GM19239 (cell line): ENCODE results near the gene RPS14.
"Not testable (repeated sequence)": the region's sequence is repeated elsewhere in the genome, so short reads cannot be mapped to it uniquely, and the experiment has no call there.

Experiments used
- DNase-seq: peaks from one replicate; pipeline ENCODE4 v3.0.0; 2011; ENCODE audit warnings: low spot score; ENCODE audit not compliant: insufficient read length
- FAIRE-seq: peaks from 2 replicates; lab custom pipeline; 2011; peaks lifted over from hg19 to GRCh38; lab: Jason Lieb, UNC

RPS14 gene

GRCh38 chr5:150481972-150482406, 32.5 kb upstream of the RPS14 start:
- DNase-seq (no peak), FAIRE-seq (no peak)

- DNase-seq (no peak), FAIRE-seq (no peak)
These were observed 32.1 kb upstream of the RPS14 start for GRCh38 chr5:150481708-150481965.

- no peak for DNase-seq
- no peak for FAIRE-seq
These were observed 29.9 kb upstream of the RPS14 start for GRCh38 chr5:150479416-150479815.

- FAIRE-seq, DNase-seq: not testable (repeated sequence)
These were observed 27.0 kb upstream of the RPS14 start for GRCh38 chr5:150476568-150476967.

- DNase-seq (no peak), FAIRE-seq (no peak)
These were observed 24.3 kb upstream of the RPS14 start for GRCh38 chr5:150473673-150474358.

- no peak for FAIRE-seq
- no peak for DNase-seq
These were observed 20.4 kb upstream of the RPS14 start for GRCh38 chr5:150469718-150470469.

GRCh38 chr5:150468206-150468605, 18.7 kb upstream of the RPS14 start:
- DNase-seq (no peak), FAIRE-seq (no peak)

- no peak for FAIRE-seq
- no peak for DNase-seq
These were observed 16.4 kb upstream of the RPS14 start for GRCh38 chr5:150465927-150466326.

GRCh38 chr5:150464554-150465012, 15.0 kb upstream of the RPS14 start:
- no peak for DNase-seq
- no peak for FAIRE-seq

GRCh38 chr5:150461231-150461630, 11.7 kb upstream of the RPS14 start:
- FAIRE-seq = peak; percentile 73
- peak; percentile 75 for DNase-seq

GRCh38 chr5:150460781-150461180, 11.2 kb upstream of the RPS14 start:
- DNase-seq (no peak), FAIRE-seq (no peak)

- peak; percentile 61 for DNase-seq
- FAIRE-seq = peak; percentile 77
These were observed 9.4 kb upstream of the RPS14 start for GRCh38 chr5:150458802-150459557.

- no peak for DNase-seq
- FAIRE-seq = no peak
These were observed 8.2 kb upstream of the RPS14 start for GRCh38 chr5:150457562-150458240.

- FAIRE-seq (no peak), DNase-seq (no peak)
These were observed 7.6 kb upstream of the RPS14 start for GRCh38 chr5:150457121-150457520.

GRCh38 chr5:150454492-150455229, 5.1 kb upstream of the RPS14 start:
- no peak for DNase-seq
- FAIRE-seq = no peak

GRCh38 chr5:150454027-150454426, 4.5 kb upstream of the RPS14 start:
- FAIRE-seq, DNase-seq: not testable (repeated sequence)

GRCh38 chr5:150452914-150453313, 3.4 kb upstream of the RPS14 start:
- no peak for FAIRE-seq

GRCh38 chr5:150451594-150451993, 2.1 kb upstream of the RPS14 start:
- FAIRE-seq = no peak
- DNase-seq = no peak

More at GRCh38 chr5:150452914-150453313, 3.4 kb upstream of the RPS14 start:
- DNase-seq = no peak

- peak; percentile 49 for DNase-seq
- peak; percentile 49 for FAIRE-seq
These were observed 505 bp downstream of the RPS14 start for GRCh38 chr5:150448952-150449516.
